IMR-90 (cell line): ENCODE data around the gene TEC. TPM values are rescaled to one million over a fixed set of nuclear protein-coding genes. Genes with fewer than 3 reads are reported as not detected.

ENCODE experiments used
- ATAC-seq: fragments of 200-7000 bp; cut with Tn5 transposase; 2 replicates; pipeline ENCODE4 v1.9.1; 2020; ENCODE audit warnings: low read depth, mild to moderate bottlenecking, moderate library complexity
- BruUV-seq: library from RNA; stranded (reverse); fragments of 400-500 nt; replicated peaks from 2 replicates; lab custom pipeline; 2021; lab: Mats Ljungman, UMichigan
- CTCF ChIA-PET: fragments of 300-600 bp; formaldehyde crosslinking; extraction: SDS; loops from one replicate; lab custom pipeline; 2021; ENCODE audit warnings: antibody characterized with exemption; lab: Yijun Ruan, JAX
- POLR2A ChIA-PET: fragments of 300-600 bp; sonication (Branson Sonifier 250); formaldehyde crosslinking; loops from one replicate; lab custom pipeline; 2022; ENCODE audit warnings: antibody characterized with exemption; ENCODE audit not compliant: unreplicated experiment; lab: Charles Lee
- DNase-seq: peaks from one replicate; pipeline ENCODE4 v3.0.0; 2013
- H2AFZ ChIP-seq: replicated peaks from 2 replicates; pipeline ENCODE3; 2013; ENCODE audit warnings: low read length, mild to moderate bottlenecking; ENCODE audit not compliant: poor library complexity
- H2AK5ac ChIP-seq: 2 replicates; pipeline ENCODE4 v1.6.1; 2013; ENCODE audit warnings: low read depth, low read length, inconsistent platforms
- H2AK9ac ChIP-seq: replicated peaks from 2 replicates; pipeline ENCODE3; 2013; ENCODE audit warnings: mild to moderate bottlenecking, low read depth, low read length, moderate library complexity; ENCODE audit not compliant: poor library complexity
- H2BK120ac ChIP-seq: 2 replicates; pipeline ENCODE4 v1.6.1; 2013; ENCODE audit warnings: low read depth, low read length, inconsistent platforms
- H2BK15ac ChIP-seq: 3 replicates; pipeline ENCODE4 v1.6.1; 2013; ENCODE audit warnings: low read depth, low read length, inconsistent platforms
- H2BK20ac ChIP-seq: 2 replicates; pipeline ENCODE4 v1.6.1; 2013; ENCODE audit warnings: low read depth, mild to moderate bottlenecking, inconsistent platforms, low read length, moderate library complexity
- H2BK5ac ChIP-seq: 2 replicates; pipeline ENCODE4 v1.6.1; 2013; ENCODE audit warnings: mild to moderate bottlenecking, low read depth, low read length, inconsistent platforms; ENCODE audit not compliant: poor library complexity, severe bottlenecking
- H3K14ac ChIP-seq: replicated peaks from 2 replicates; pipeline ENCODE4 v1.6.1; 2013; ENCODE audit warnings: low read depth, low read length, inconsistent platforms
- H3K18ac ChIP-seq: 2 replicates; pipeline ENCODE4 v1.6.1; 2013; ENCODE audit warnings: low read depth, low read length, control low read depth
- H3K23ac ChIP-seq: 2 replicates; pipeline ENCODE4 v1.6.1; 2013; ENCODE audit warnings: low read depth, low read length, inconsistent platforms
- H3K27ac ChIP-seq: 2 replicates; pipeline ENCODE4 v1.5.1; 2013; ENCODE audit warnings: mild to moderate bottlenecking, control low read depth, low read length; ENCODE audit not compliant: insufficient read depth
- H3K27me3 ChIP-seq: 2 replicates; pipeline ENCODE4 v1.6.1; 2013; ENCODE audit warnings: low read length; ENCODE audit not compliant: control insufficient read depth, insufficient read depth
- H3K36me3 ChIP-seq: 2 replicates; pipeline ENCODE4 v1.6.1; 2013; ENCODE audit warnings: low read length, mixed read lengths; ENCODE audit not compliant: control insufficient read depth, insufficient read depth
- H3K4ac ChIP-seq: 2 replicates; pipeline ENCODE4 v1.6.1; 2013; ENCODE audit warnings: low read depth, low read length, inconsistent platforms
- H3K4me1 ChIP-seq: 2 replicates; pipeline ENCODE4 v1.6.1; 2013; ENCODE audit warnings: low read length, mixed read lengths; ENCODE audit not compliant: control insufficient read depth, insufficient read depth
- H3K4me2 ChIP-seq: 2 replicates; pipeline ENCODE4 v1.6.1; 2013; ENCODE audit warnings: low read depth, mild to moderate bottlenecking, control low read depth, low read length, moderate library complexity
- H3K4me3 ChIP-seq: 2 replicates; pipeline ENCODE4 v1.5.1; 2013; ENCODE audit warnings: low read depth, mild to moderate bottlenecking, control low read depth, low read length, moderate library complexity; ENCODE audit not compliant: insufficient read depth
- H3K56ac ChIP-seq: 2 replicates; pipeline ENCODE4 v1.6.1; 2013; ENCODE audit warnings: low read length, inconsistent platforms; ENCODE audit not compliant: insufficient read depth; ENCODE audit errors: extremely low read depth
- H3K79me1 ChIP-seq, 2 experiments: 2 replicates each; pipeline ENCODE4 v1.6.1; 2013; ENCODE audit warnings: low read length in 2 of 2, inconsistent platforms in 1 of 2, low read depth in 1 of 2
- H3K9ac ChIP-seq: 2 replicates; pipeline ENCODE4 v1.6.1; 2013; ENCODE audit warnings: low read depth, low read length, control low read depth
- H3K9me1 ChIP-seq: 2 replicates; pipeline ENCODE4 v1.6.1; 2013; ENCODE audit warnings: low read length, inconsistent platforms; ENCODE audit not compliant: insufficient read depth
- H3K9me3 ChIP-seq: 2 replicates; pipeline ENCODE4 v1.6.1; 2013; ENCODE audit warnings: low read length; ENCODE audit not compliant: control insufficient read depth, insufficient read depth
- H4K20me1 ChIP-seq: 2 replicates; pipeline ENCODE4 v1.6.1; 2013; ENCODE audit warnings: low read length, inconsistent platforms; ENCODE audit not compliant: insufficient read depth
- H4K5ac ChIP-seq: 2 replicates; pipeline ENCODE4 v1.6.1; 2013; ENCODE audit warnings: mild to moderate bottlenecking, low read depth, low read length, control low read depth
- H4K8ac ChIP-seq, 2 experiments: 2 replicates each; pipeline ENCODE4 v1.6.1; 2013; ENCODE audit warnings: low read depth in 2 of 2, low read length in 2 of 2, control low read depth in 1 of 2, inconsistent platforms in 1 of 2
- H4K91ac ChIP-seq: 2 replicates; pipeline ENCODE4 v1.6.1; 2013; ENCODE audit warnings: low read depth, low read length, inconsistent platforms; ENCODE audit not compliant: insufficient read depth
- CHD1 ChIP-seq: IDR thresholded peaks from 2 replicates; pipeline ENCODE4 v1.6.1; 2012; ENCODE audit warnings: low read depth, low read length, improper control_type of control experiment
- FOS ChIP-seq: fragments of 150-350 bp; IDR thresholded peaks from 2 replicates; pipeline ENCODE4 v1.6.1; 2016; ENCODE audit warnings: low read depth, low read length
- MXI1 ChIP-seq: IDR thresholded peaks from 2 replicates; pipeline ENCODE4 v1.6.1; 2012; ENCODE audit warnings: low read depth, mild to moderate bottlenecking, low read length, moderate library complexity, borderline replicate concordance
- RFX5 ChIP-seq: IDR thresholded peaks from 2 replicates; pipeline ENCODE4 v1.8.0; 2012; ENCODE audit warnings: low read depth, mild to moderate bottlenecking, low read length, moderate library complexity
- dilution Hi-C: fragments of 300-500 bp; cut with HindIII; formaldehyde crosslinking; loops from one replicate; pipeline ENCODE4 v1.14.3; 2018; ENCODE audit warnings: low sequenced_read_pairs; ENCODE audit not compliant: unreplicated experiment
- in situ Hi-C: fragments of 300-500 bp; cut with MboI; formaldehyde crosslinking; loops from 3 replicates; pipeline ENCODE4 v1.14.3; 2019; ENCODE audit warnings: low sequenced_read_pairs, inconsistent platforms, mixed read lengths
- intact Hi-C: fragments of 100-400 bp; cut with micrococcal nuclease; formaldehyde crosslinking; loops from 2 replicates; pipeline ENCODE4 v1.10.0; 2022
- polyA plus RNA-seq, 3 experiments: library from polyadenylated mRNA; depleted of rRNA; stranded (reverse); fragments of >200 nt; gene quantifications; 2 replicates each; pipeline ENCODE4 v1.2.3, GENCODE V29; 2012; ENCODE audit warnings: low replicate concordance in 1 of 3
- total RNA-seq: library from RNA; depleted of rRNA; stranded (reverse); fragments of >200 nt; gene quantifications from 2 replicates; pipeline ENCODE4 v1.2.3, GENCODE V29; 2012

Gene TEC
- total and polyA plus RNA-seq, 2 of the 4 experiments (the other 2 are of a cell fraction): 0.39 to 0.54 TPM

DNA sequence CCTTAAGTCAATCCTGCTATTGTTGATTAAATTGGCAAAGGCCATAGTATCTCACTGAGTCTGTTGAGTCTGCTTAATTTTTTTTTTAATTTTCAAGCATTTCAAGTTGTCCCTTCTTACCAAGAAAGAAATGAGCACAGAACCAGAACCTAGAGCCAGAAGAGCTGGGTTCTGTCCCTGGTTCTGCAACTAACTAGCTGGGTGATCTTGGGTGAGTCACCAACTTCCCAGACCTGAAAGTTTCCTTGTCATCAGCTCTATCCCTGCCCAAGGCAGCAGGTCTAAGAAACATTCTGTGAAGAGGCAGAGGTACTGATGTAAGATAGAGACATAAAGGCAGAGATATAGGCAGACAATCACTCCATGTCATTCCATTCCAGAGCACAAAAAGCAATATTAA lies 17.3 kb downstream of the TEC start:
- no peak overlapping the region for H2BK5ac ChIP-seq
- CTCF ChIA-PET: no interaction called here

More for the DNA sequence above, 17.3 kb downstream of the TEC start:
- DNase-seq (no peak), ATAC-seq (no peak)
- dilution Hi-C loops: no loop called here
- H2AK5ac ChIP-seq: no peak overlapping the region
- no peak overlapping the region for H4K91ac ChIP-seq
- H4K5ac ChIP-seq: no peak overlapping the region
- TF ChIP-seq CHD1 (no peak), FOS (no peak), MXI1 (no peak), RFX5 (no peak)
- no peaks in the 10 kb centered on the region for H3K9me3 ChIP-seq
- H3K9me1 ChIP-seq: no peaks in the 10 kb centered on the region; the same call in 1 of the 2 replicates
- no peak overlapping the region for H3K56ac ChIP-seq
- no peak overlapping the region for H2BK120ac ChIP-seq
- H3K36me3 ChIP-seq: no peaks in the 10 kb centered on the region
- no peaks in the 10 kb centered on the region; the same call in 1 of the 2 replicates for H3K27me3 ChIP-seq
- no peak overlapping the region for H3K23ac ChIP-seq
- no peak overlapping the region for H2BK15ac ChIP-seq
- peaks cover 2% of the 10 kb centered on the region; the same call in 1 of the 2 replicates for H3K4me1 ChIP-seq
- H2AFZ ChIP-seq: no peak overlapping the region
- H2AK9ac ChIP-seq: no peak overlapping the region
- H3K4me2 ChIP-seq: no peak overlapping the region
- no peaks in the 10 kb centered on the region for H4K20me1 ChIP-seq
- no TSS peak for BruUV-seq
- no peak overlapping the region for H3K9ac ChIP-seq
- in situ Hi-C loops: no loop called here
- intact Hi-C loops: no loop called here
- no peak overlapping the region for H3K4ac ChIP-seq
- H3K18ac ChIP-seq: no peak overlapping the region
- POLR2A ChIA-PET: no interaction called here
- no peak overlapping the region for H4K8ac ChIP-seq
- H3K4me3 ChIP-seq: no peak overlapping the region
- H3K14ac ChIP-seq: no peak overlapping the region
- H2BK20ac ChIP-seq: no peak overlapping the region
- H3K27ac ChIP-seq: no peak overlapping the region
- H3K79me1 ChIP-seq: no peaks in the 10 kb centered on the region; a peak in 1 of 4 replicates
